Measurements from ENCODE around the gene CENPU.

DNA sequence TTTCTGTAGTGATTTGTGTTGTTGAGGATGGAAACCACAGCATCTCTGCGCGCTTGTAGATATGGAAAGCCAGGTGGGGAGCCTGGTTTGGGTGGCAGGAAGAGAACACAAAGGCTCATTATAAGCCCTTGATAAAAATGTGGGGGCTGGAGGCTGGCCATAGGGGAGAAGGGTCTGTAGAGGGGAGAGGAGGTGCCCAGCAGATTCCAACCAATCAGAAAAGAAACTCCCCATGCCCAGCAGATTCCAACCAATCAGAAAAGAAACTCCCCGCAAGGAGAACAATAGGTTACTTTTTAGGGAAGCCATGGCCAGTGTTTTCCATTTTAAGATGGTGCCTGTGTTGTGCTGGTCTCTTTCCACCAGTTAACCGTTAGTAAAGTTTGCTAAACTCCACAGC lies 9.8 kb upstream of the CENPU start:
- TF ChIP-seq ELF4 (IDR thresholded peaks at IDR 0.05), result no peak
- TF ChIP-seq SP1 (IDR thresholded peaks at IDR 0.05), result no peak
- no peak for TF ChIP-seq FOXA1 (IDR thresholded peaks at IDR 0.05)
- no peak for TF ChIP-seq CTBP1 (IDR thresholded peaks at IDR 0.05; ENCODE audit: borderline replicate concordance)
- no peak for TF ChIP-seq PKNOX1 (IDR thresholded peaks at IDR 0.05)
